CD4-positive, alpha-beta memory T cell (primary cell): ENCODE measurements around the gene MED13L. TPM values are rescaled to one million over a fixed set of nuclear protein-coding genes. Genes with fewer than 3 reads are reported as not detected.

Experiments
- CTCF ChIA-PET: fragments of 350-600 bp; sonication (Branson Sonifier 250); formaldehyde crosslinking; loops from one replicate; lab custom pipeline; 2021; ENCODE audit warnings: inconsistent platforms; ENCODE audit not compliant: partially characterized antibody; lab: Charles Lee
- POLR2A ChIA-PET: fragments of 350-600 bp; sonication (Branson Sonifier 250); formaldehyde crosslinking; loops from one replicate; lab custom pipeline; 2021; ENCODE audit not compliant: partially characterized antibody; lab: Charles Lee
- DNase-seq, 5 donors: peaks; one replicate each; pipeline versions ENCODE4 v3.0.0 to v3.0.0-alpha.2; 2020 to 2022; ENCODE audit warnings: mixed read lengths in 1 of 5
- H3K27ac ChIP-seq: one replicate; pipeline ENCODE4 v1.7.0; 2013; ENCODE audit warnings: low read depth, low read length
- H3K27me3 ChIP-seq: 2 replicates; pipeline ENCODE4 v1.7.0; 2013; ENCODE audit warnings: mild to moderate bottlenecking, low read length, moderate library complexity; ENCODE audit not compliant: insufficient read depth
- H3K36me3 ChIP-seq: 2 replicates; pipeline ENCODE4 v1.7.0; 2013; ENCODE audit warnings: mild to moderate bottlenecking, low read length, moderate library complexity; ENCODE audit not compliant: insufficient read depth
- H3K4me1 ChIP-seq: 2 replicates; pipeline ENCODE4 v1.7.0; 2013; ENCODE audit warnings: mild to moderate bottlenecking, low read length, moderate library complexity; ENCODE audit not compliant: insufficient read depth
- H3K4me3 ChIP-seq, 2 donors: one replicate each; pipeline ENCODE4 v1.7.0; 2013; ENCODE audit warnings: low read length in 2 of 2, mild to moderate bottlenecking in 1 of 2
- H3K9me3 ChIP-seq, 2 donors: one replicate each; pipeline ENCODE4 v1.7.0; 2013; ENCODE audit warnings: low read length in 2 of 2, control low read depth in 1 of 2; ENCODE audit not compliant: control insufficient read depth in 1 of 2
- H3K27ac Mint-ChIP-seq, 7 donors: one replicate each; pipeline ENCODE4 v1.8.0; 2020 to 2021; ENCODE audit warnings: mixed read lengths in 7 of 7, mild to moderate bottlenecking in 6 of 7, inconsistent platforms in 3 of 7, moderate library complexity in 3 of 7
- H3K27me3 Mint-ChIP-seq, 2 donors: one replicate each; pipeline ENCODE4 v1.8.0; 2020 to 2021; ENCODE audit warnings: mixed read lengths in 2 of 2
- H3K36me3 Mint-ChIP-seq, 2 donors: one replicate each; pipeline ENCODE4 v1.8.0; 2020 to 2021; ENCODE audit warnings: mixed read lengths in 2 of 2, inconsistent platforms in 1 of 2, mild to moderate bottlenecking in 1 of 2
- H3K4me1 Mint-ChIP-seq, 4 donors: one replicate each; pipeline ENCODE4 v1.8.0; 2020 to 2021; ENCODE audit warnings: mixed read lengths in 4 of 4, mild to moderate bottlenecking in 1 of 4
- H3K4me3 Mint-ChIP-seq, 8 donors: one replicate each; pipeline ENCODE4 v1.8.0; 2020 to 2021; ENCODE audit warnings: mixed read lengths in 8 of 8, mild to moderate bottlenecking in 7 of 8, moderate library complexity in 6 of 8, inconsistent platforms in 3 of 8
- H3K9me3 Mint-ChIP-seq, 8 donors: one replicate each; pipeline ENCODE4 v1.8.0; 2020 to 2021; ENCODE audit warnings: mixed read lengths in 8 of 8, mild to moderate bottlenecking in 5 of 8, inconsistent platforms in 3 of 8, moderate library complexity in 1 of 8
- intact Hi-C: fragments of 100-400 bp; cut with micrococcal nuclease; formaldehyde crosslinking; loops from one replicate; pipeline ENCODE4 v1.15.1; 2023
- polyA plus RNA-seq, 2 donors: library from polyadenylated mRNA; unstranded; fragments of 300-500 nt; fragmentation: Illumina TruSeq; gene quantifications; one replicate each; pipeline ENCODE4 v1.2.3, GENCODE V29; 2021
- total RNA-seq, 2 experiments: library from RNA; stranded (reverse); gene quantifications; one replicate each; pipeline ENCODE4 v1.2.3, GENCODE V29; 2021

MED13L gene
- total and polyA plus RNA-seq, 4 experiments from 2014 or later, result 3.8 to 156 (median 81.1) TPM

GRCh38 chr12:116207274-116207673, 70.2 kb downstream of the MED13L start:
- Mint-ChIP-seq H3K27ac (no peak overlapping the region), H3K27me3 (no peaks in the 10 kb centered on the region), H3K36me3 (peaks cover 3 to 17% of the 10 kb centered on the region in 2 donors), H3K4me3 (peak overlapping the region in 1 of 8 donors; percentile 41), H3K9me3 (no peaks in the 10 kb centered on the region), H3K4me1 (peaks cover 39 to 74% (median 50%) of the 10 kb centered on the region in 4 donors)
- no peak overlapping the region for H3K4me3 ChIP-seq
- DNase-seq, result no peak
- no peaks in the 10 kb centered on the region for H3K36me3 ChIP-seq
- peaks cover 39% of the 10 kb centered on the region for H3K4me1 ChIP-seq
- CTCF ChIA-PET, result no interaction called here
- POLR2A ChIA-PET, result no interaction called here
- no peaks in the 10 kb centered on the region for H3K9me3 ChIP-seq
- intact Hi-C loops, result no loop called here
- no peaks in the 10 kb centered on the region for H3K27me3 ChIP-seq
- H3K27ac ChIP-seq, result no peak overlapping the region

- ChIA-PET CTCF (no interaction called here), POLR2A (no interaction called here)
- Histone ChIP-seq H3K4me3 (no peak overlapping the region), H3K36me3 (no peaks in the 10 kb centered on the region), H3K4me1 (peaks cover 36% of the 10 kb centered on the region), H3K27me3 (no peaks in the 10 kb centered on the region), H3K27ac (no peak overlapping the region), H3K9me3 (no peaks in the 10 kb centered on the region)
- no peak for DNase-seq
- peaks cover 39 to 74% (median 51%) of the 10 kb centered on the region in 4 donors for H3K4me1 Mint-ChIP-seq
- peaks cover 3 to 17% of the 10 kb centered on the region in 2 donors for H3K36me3 Mint-ChIP-seq
- H3K9me3 Mint-ChIP-seq, result no peaks in the 10 kb centered on the region
- H3K4me3 Mint-ChIP-seq, result no peak overlapping the region
- intact Hi-C loops, result no loop called here
- peak overlapping the region in 1 of 7 donors; percentile 52 for H3K27ac Mint-ChIP-seq
- H3K27me3 Mint-ChIP-seq, result no peaks in the 10 kb centered on the region
Measured at GRCh38 chr12:116206828-116207227, 70.7 kb downstream of the MED13L start.

GRCh38 chr12:116204785-116205184, 72.7 kb downstream of the MED13L start:
- Mint-ChIP-seq H3K4me1 (peaks cover 34 to 72% (median 50%) of the 10 kb centered on the region in 4 donors), H3K4me3 (peak overlapping the region in 1 of 8 donors; percentile 29), H3K27me3 (no peaks in the 10 kb centered on the region), H3K9me3 (no peaks in the 10 kb centered on the region), H3K36me3 (peaks cover 3 to 17% of the 10 kb centered on the region in 2 donors), H3K27ac (no peak overlapping the region)
- POLR2A ChIA-PET, result no interaction called here
- Histone ChIP-seq H3K27me3 (no peaks in the 10 kb centered on the region), H3K4me3 (no peak overlapping the region), H3K4me1 (peaks cover 17% of the 10 kb centered on the region), H3K9me3 (no peaks in the 10 kb centered on the region), H3K36me3 (no peaks in the 10 kb centered on the region), H3K27ac (no peak overlapping the region)
- no peak for DNase-seq
- intact Hi-C loops, result no loop called here
- CTCF ChIA-PET, result no interaction called here

GRCh38 chr12:116204169-116204568, 73.3 kb downstream of the MED13L start:
- intact Hi-C loops, result no loop called here
- Histone ChIP-seq H3K36me3 (no peaks in the 10 kb centered on the region), H3K27ac (no peak overlapping the region), H3K27me3 (no peaks in the 10 kb centered on the region), H3K4me3 (no peak overlapping the region), H3K4me1 (peaks cover 13% of the 10 kb centered on the region), H3K9me3 (no peaks in the 10 kb centered on the region)
- Mint-ChIP-seq H3K27me3 (no peaks in the 10 kb centered on the region), H3K4me3 (no peak overlapping the region), H3K36me3 (peaks cover 3 to 17% of the 10 kb centered on the region in 2 donors), H3K9me3 (no peaks in the 10 kb centered on the region), H3K4me1 (peaks cover 32 to 71% (median 49%) of the 10 kb centered on the region in 4 donors), H3K27ac (peak overlapping the region in 1 of 7 donors; percentile 2)
- POLR2A ChIA-PET, result no interaction called here
- no peak for DNase-seq
- CTCF ChIA-PET, result no interaction called here

- H3K36me3 Mint-ChIP-seq, result peaks cover 3 to 17% of the 10 kb centered on the region in 2 donors
- peak overlapping the region in 1 of 7 donors; percentile 43 for H3K27ac Mint-ChIP-seq
- H3K4me1 ChIP-seq, result peaks cover 23% of the 10 kb centered on the region
- no peaks in the 10 kb centered on the region for H3K27me3 ChIP-seq
- no peak overlapping the region for H3K27ac ChIP-seq
- H3K4me1 Mint-ChIP-seq, result peaks cover 43 to 77% (median 60%) of the 10 kb centered on the region in 4 donors
- ChIA-PET POLR2A (no interaction called here), CTCF (no interaction called here)
- intact Hi-C loops, result no loop called here
- no peak overlapping the region for H3K4me3 ChIP-seq
- H3K9me3 ChIP-seq, result no peaks in the 10 kb centered on the region
- no peaks in the 10 kb centered on the region for H3K9me3 Mint-ChIP-seq
- no peaks in the 10 kb centered on the region for H3K36me3 ChIP-seq
- no peaks in the 10 kb centered on the region for H3K27me3 Mint-ChIP-seq
- no peak overlapping the region for H3K4me3 Mint-ChIP-seq
- no peak for DNase-seq
Measured at GRCh38 chr12:116202940-116203339, 74.6 kb downstream of the MED13L start.

GRCh38 chr12:116202433-116202832, 75.1 kb downstream of the MED13L start:
- intact Hi-C loops, result no loop called here
- Mint-ChIP-seq H3K4me1 (peaks cover 42 to 79% (median 60%) of the 10 kb centered on the region in 4 donors), H3K36me3 (peaks cover 3 to 17% of the 10 kb centered on the region in 2 donors), H3K9me3 (no peaks in the 10 kb centered on the region), H3K27ac (peak overlapping the region in 1 of 7 donors; percentile 43), H3K27me3 (no peaks in the 10 kb centered on the region), H3K4me3 (peak overlapping the region in 1 of 8 donors; percentile 53)
- Histone ChIP-seq H3K4me1 (peaks cover 29% of the 10 kb centered on the region), H3K27me3 (no peaks in the 10 kb centered on the region), H3K36me3 (no peaks in the 10 kb centered on the region), H3K27ac (no peak overlapping the region), H3K9me3 (no peaks in the 10 kb centered on the region), H3K4me3 (no peak overlapping the region)
- ChIA-PET CTCF (no interaction called here), POLR2A (no interaction called here)
- DNase-seq, result no peak

GRCh38 chr12:116201908-116202307, 75.6 kb downstream of the MED13L start:
- H3K36me3 ChIP-seq, result no peaks in the 10 kb centered on the region
- no peaks in the 10 kb centered on the region for H3K9me3 Mint-ChIP-seq
- H3K4me3 ChIP-seq, result no peak overlapping the region
- CTCF ChIA-PET, result no interaction called here
- peaks cover 33% of the 10 kb centered on the region for H3K4me1 ChIP-seq
- no peaks in the 10 kb centered on the region for H3K27me3 ChIP-seq
- H3K4me3 Mint-ChIP-seq, result no peak overlapping the region
- H3K36me3 Mint-ChIP-seq, result peaks cover 3 to 17% of the 10 kb centered on the region in 2 donors
- peaks cover 43 to 79% (median 62%) of the 10 kb centered on the region in 4 donors for H3K4me1 Mint-ChIP-seq
- no peaks in the 10 kb centered on the region for H3K27me3 Mint-ChIP-seq
- no peaks in the 10 kb centered on the region for H3K9me3 ChIP-seq
- H3K27ac Mint-ChIP-seq, result no peak overlapping the region
- intact Hi-C loops, result no loop called here
- H3K27ac ChIP-seq, result no peak overlapping the region
- POLR2A ChIA-PET, result no interaction called here
- no peak for DNase-seq
